IMR-90 (cell line): ENCODE results near the gene MUC6. TPM values are rescaled to one million over a fixed set of nuclear protein-coding genes. Genes with fewer than 3 reads are reported as not detected.

ENCODE experiments used
- polyA plus RNA-seq, 3 experiments: library from polyadenylated mRNA; depleted of rRNA; stranded (reverse); fragments of >200 nt; gene quantifications; 2 replicates each; pipeline ENCODE4 v1.2.3, GENCODE V29; 2012; ENCODE audit warnings: low replicate concordance in 1 of 3
- total RNA-seq: library from RNA; depleted of rRNA; stranded (reverse); fragments of >200 nt; gene quantifications from 2 replicates; pipeline ENCODE4 v1.2.3, GENCODE V29; 2012; rRNA removed
- TF ChIP-seq, protein P1 (sequence below): conservative IDR thresholded peaks from 2 replicates; pipeline ENCODE4 v1.5.1; 2012; ENCODE audit warnings: mild to moderate bottlenecking, low read depth, low read length, improper control_type of control experiment

MUC6 gene
- total and polyA plus RNA-seq, 2 of the 4 experiments (the other 2 are of a cell fraction): not detected

- TF ChIP-seq, protein P1, sequence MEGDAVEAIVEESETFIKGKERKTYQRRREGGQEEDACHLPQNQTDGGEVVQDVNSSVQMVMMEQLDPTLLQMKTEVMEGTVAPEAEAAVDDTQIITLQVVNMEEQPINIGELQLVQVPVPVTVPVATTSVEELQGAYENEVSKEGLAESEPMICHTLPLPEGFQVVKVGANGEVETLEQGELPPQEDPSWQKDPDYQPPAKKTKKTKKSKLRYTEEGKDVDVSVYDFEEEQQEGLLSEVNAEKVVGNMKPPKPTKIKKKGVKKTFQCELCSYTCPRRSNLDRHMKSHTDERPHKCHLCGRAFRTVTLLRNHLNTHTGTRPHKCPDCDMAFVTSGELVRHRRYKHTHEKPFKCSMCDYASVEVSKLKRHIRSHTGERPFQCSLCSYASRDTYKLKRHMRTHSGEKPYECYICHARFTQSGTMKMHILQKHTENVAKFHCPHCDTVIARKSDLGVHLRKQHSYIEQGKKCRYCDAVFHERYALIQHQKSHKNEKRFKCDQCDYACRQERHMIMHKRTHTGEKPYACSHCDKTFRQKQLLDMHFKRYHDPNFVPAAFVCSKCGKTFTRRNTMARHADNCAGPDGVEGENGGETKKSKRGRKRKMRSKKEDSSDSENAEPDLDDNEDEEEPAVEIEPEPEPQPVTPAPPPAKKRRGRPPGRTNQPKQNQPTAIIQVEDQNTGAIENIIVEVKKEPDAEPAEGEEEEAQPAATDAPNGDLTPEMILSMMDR: no peak
Measured at GRCh38 chr11:963852-964251, 72.7 kb downstream of the MUC6 start (continued).

Other genes starting within 250 kb of the MUC6 start
- gene CEND1, start 246.6 kb downstream of the MUC6 start, total RNA-seq: 0.83 and 0.90 TPM in 2 replicates
- gene CEND1, start 246.6 kb downstream of the MUC6 start, polyA plus RNA-seq (2012; rRNA removed): 4.0 and 5.0 TPM in 2 replicates
- gene SLC25A22, start 238.4 kb downstream of the MUC6 start, total RNA-seq: 7.2 and 8.2 TPM in 2 replicates
- gene SLC25A22, start 238.4 kb downstream of the MUC6 start, polyA plus RNA-seq (2012; rRNA removed): 41.3 and 48.8 TPM in 2 replicates
- 0.56 and 1.3 TPM in 2 replicates for gene PIDD1, start 231.5 kb downstream of the MUC6 start, total RNA-seq
- 16.4 and 20.3 TPM in 2 replicates for gene PIDD1, start 231.5 kb downstream of the MUC6 start, polyA plus RNA-seq (2012; rRNA removed)
- gene RPLP2, start 226.8 kb downstream of the MUC6 start, total RNA-seq: 59.9 and 95.0 TPM in 2 replicates
- 1,851 and 1,897 TPM in 2 replicates for gene RPLP2, start 226.8 kb downstream of the MUC6 start, polyA plus RNA-seq (2012; rRNA removed)
- 7.0 and 7.2 TPM in 2 replicates for gene PNPLA2, start 217.8 kb downstream of the MUC6 start, total RNA-seq
- gene PNPLA2, start 217.8 kb downstream of the MUC6 start, polyA plus RNA-seq (2012; rRNA removed): 94.3 and 109 TPM in 2 replicates
- gene CRACR2B, start 208.8 kb downstream of the MUC6 start, total RNA-seq: 0.28 and 0.54 TPM in 2 replicates
- gene CRACR2B, start 208.8 kb downstream of the MUC6 start, polyA plus RNA-seq (2012; rRNA removed): 2.5 and 3.2 TPM in 2 replicates
- 789 and 1,150 TPM in 2 replicates for gene CD151, start 203.8 kb downstream of the MUC6 start, total RNA-seq
- gene CD151, start 203.8 kb downstream of the MUC6 start, polyA plus RNA-seq (2012; rRNA removed): 1,267 and 1,435 TPM in 2 replicates
- gene POLR2L, start 194.2 kb downstream of the MUC6 start, total RNA-seq: 44.4 and 123 TPM in 2 replicates
- 416 and 907 TPM in 2 replicates for gene POLR2L, start 194.2 kb downstream of the MUC6 start, polyA plus RNA-seq (2012; rRNA removed)
- 143 and 161 TPM in 2 replicates for gene TSPAN4, start 193.9 kb downstream of the MUC6 start, total RNA-seq
- 293 and 327 TPM in 2 replicates for gene TSPAN4, start 193.9 kb downstream of the MUC6 start, polyA plus RNA-seq (2012; rRNA removed)
- gene CHID1, start 125.9 kb downstream of the MUC6 start, total RNA-seq: 30.3 and 34.2 TPM in 2 replicates
- gene CHID1, start 125.9 kb downstream of the MUC6 start, polyA plus RNA-seq (2012; rRNA removed): 121 and 140 TPM in 2 replicates
- gene AP2A2, start 110.8 kb downstream of the MUC6 start, total RNA-seq: 19.9 and 20.3 TPM in 2 replicates
- 49.0 and 53.6 TPM in 2 replicates for gene AP2A2, start 110.8 kb downstream of the MUC6 start, polyA plus RNA-seq (2012; rRNA removed)
- gene MUC2, start 38.2 kb upstream of the MUC6 start, total RNA-seq: not detected in 2 replicates
- gene MUC2, start 38.2 kb upstream of the MUC6 start, polyA plus RNA-seq (2012; rRNA removed): not detected in 2 replicates
- not detected in 2 replicates for gene MUC5AC, start 121.2 kb upstream of the MUC6 start, total RNA-seq
- 0.01 and 0.02 TPM in 2 replicates for gene MUC5AC, start 121.2 kb upstream of the MUC6 start, polyA plus RNA-seq (2012; rRNA removed)
- gene MUC5B, start 186.3 kb upstream of the MUC6 start, total RNA-seq: not detected in 2 replicates
- gene MUC5B, start 186.3 kb upstream of the MUC6 start, polyA plus RNA-seq (2012; rRNA removed): not detected in 2 replicates